22Rv1 (cell line): Measurements from ENCODE around the gene NBPF20.
"Not testable (repeated sequence)": the region's sequence is repeated elsewhere in the genome, so short reads cannot be mapped to it uniquely, and the experiment has no call there.

Experiments
- ZFX ChIP-seq: fragments of 450-650 bp; IDR thresholded peaks from 2 replicates; pipeline ENCODE4 v1.6.1; 2017; ENCODE audit warnings: antibody characterized with exemption, borderline replicate concordance
- TF ChIP-seq, protein P1 (sequence below): fragments of 450-650 bp; IDR thresholded peaks from 2 replicates; pipeline ENCODE4 v1.5.1; 2017; ENCODE audit warnings: mild to moderate bottlenecking

DNA sequence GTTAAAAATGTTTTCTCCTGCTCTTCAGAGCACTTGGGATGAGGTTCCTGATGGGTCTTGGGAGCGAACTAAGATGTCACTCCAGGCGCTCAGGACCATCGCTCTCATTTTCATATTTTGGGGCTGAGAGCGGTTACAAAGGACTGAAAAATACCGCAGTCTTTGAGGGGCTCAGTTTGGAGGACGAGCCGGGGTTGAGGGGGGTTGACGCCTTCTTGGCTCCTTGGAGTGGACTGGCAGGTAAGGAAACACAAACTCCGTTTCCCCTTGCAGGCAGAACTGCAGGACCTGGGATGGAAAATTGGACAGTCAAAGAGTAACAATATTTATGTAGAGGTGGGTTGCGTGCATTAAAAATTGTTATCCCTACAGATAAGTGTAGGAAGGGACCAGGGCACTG lies 35.3 kb upstream of the NBPF20 start:
- TF ChIP-seq, protein P1, sequence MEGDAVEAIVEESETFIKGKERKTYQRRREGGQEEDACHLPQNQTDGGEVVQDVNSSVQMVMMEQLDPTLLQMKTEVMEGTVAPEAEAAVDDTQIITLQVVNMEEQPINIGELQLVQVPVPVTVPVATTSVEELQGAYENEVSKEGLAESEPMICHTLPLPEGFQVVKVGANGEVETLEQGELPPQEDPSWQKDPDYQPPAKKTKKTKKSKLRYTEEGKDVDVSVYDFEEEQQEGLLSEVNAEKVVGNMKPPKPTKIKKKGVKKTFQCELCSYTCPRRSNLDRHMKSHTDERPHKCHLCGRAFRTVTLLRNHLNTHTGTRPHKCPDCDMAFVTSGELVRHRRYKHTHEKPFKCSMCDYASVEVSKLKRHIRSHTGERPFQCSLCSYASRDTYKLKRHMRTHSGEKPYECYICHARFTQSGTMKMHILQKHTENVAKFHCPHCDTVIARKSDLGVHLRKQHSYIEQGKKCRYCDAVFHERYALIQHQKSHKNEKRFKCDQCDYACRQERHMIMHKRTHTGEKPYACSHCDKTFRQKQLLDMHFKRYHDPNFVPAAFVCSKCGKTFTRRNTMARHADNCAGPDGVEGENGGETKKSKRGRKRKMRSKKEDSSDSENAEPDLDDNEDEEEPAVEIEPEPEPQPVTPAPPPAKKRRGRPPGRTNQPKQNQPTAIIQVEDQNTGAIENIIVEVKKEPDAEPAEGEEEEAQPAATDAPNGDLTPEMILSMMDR = not testable (repeated sequence)
- not testable (repeated sequence) for TF ChIP-seq ZFX
